ENCODE results near the gene KRT76. TPM values are rescaled to one million over a fixed set of nuclear protein-coding genes. Genes with fewer than 3 reads are reported as not detected.

KRT76 gene
- polyA plus RNA-seq, 1 donor from 2014 or later, result not detected

GRCh38 chr12:52815676-52816588, 38.8 kb upstream of the KRT76 start:
- H3K36me3 Mint-ChIP-seq, result peaks cover 7% of the 10 kb centered on the region
- no peaks in the 10 kb centered on the region for H3K4me1 Mint-ChIP-seq
- no peaks in the 10 kb centered on the region for H3K9me3 Mint-ChIP-seq
- peaks cover 9% of the 10 kb centered on the region for H3K27me3 Mint-ChIP-seq
- no peak overlapping the region for H3K4me3 Mint-ChIP-seq
- H3K27ac Mint-ChIP-seq, result no peak overlapping the region

GRCh38 chr12:52815161-52815560, 38.0 kb upstream of the KRT76 start:
- Mint-ChIP-seq H3K9me3 (no peaks in the 10 kb centered on the region), H3K36me3 (peaks cover 7% of the 10 kb centered on the region), H3K27me3 (peaks cover 9% of the 10 kb centered on the region), H3K27ac (no peak overlapping the region), H3K4me1 (no peaks in the 10 kb centered on the region), H3K4me3 (peak overlapping the region in 1 of 4 donors; percentile 18)

- no peak overlapping the region for H3K27ac Mint-ChIP-seq
- no peak overlapping the region for H3K4me3 Mint-ChIP-seq
- H3K36me3 Mint-ChIP-seq, result peaks cover 7% of the 10 kb centered on the region
- peaks cover 9% of the 10 kb centered on the region for H3K27me3 Mint-ChIP-seq
- no peaks in the 10 kb centered on the region for H3K9me3 Mint-ChIP-seq
- no peaks in the 10 kb centered on the region for H3K4me1 Mint-ChIP-seq
Observed at GRCh38 chr12:52814710-52815155, 37.6 kb upstream of the KRT76 start.

- Mint-ChIP-seq H3K9me3 (no peaks in the 10 kb centered on the region), H3K27ac (no peak within 1 kb of the TSS), H3K36me3 (peaks cover 7% of the 10 kb centered on the region), H3K27me3 (peaks cover 9% of the 10 kb centered on the region), H3K4me3 (no peak within 1 kb of the TSS), H3K4me1 (peaks cover 0 to 2% (median 0%) of the 10 kb centered on the region in 3 donors)
Observed at GRCh38 chr12:52813885-52814709, 37.0 kb upstream of the KRT76 start, which contains the start of gene KRT4. Gene KRT4, minus strand, starts transcription at chr12:52814116. Its CDS starts 58 bp downstream, at chr12:52814058.

GRCh38 chr12:52813203-52813819, 36.2 kb upstream of the KRT76 start:
- Mint-ChIP-seq H3K4me1 (peaks cover 0 to 2% (median 0%) of the 10 kb centered on the region in 3 donors), H3K4me3 (no peak overlapping the region), H3K36me3 (peaks cover 7% of the 10 kb centered on the region), H3K9me3 (no peaks in the 10 kb centered on the region), H3K27ac (no peak overlapping the region), H3K27me3 (peaks cover 11% of the 10 kb centered on the region)

GRCh38 chr12:52812749-52813148, 35.6 kb upstream of the KRT76 start:
- peaks cover 0 to 2% (median 0%) of the 10 kb centered on the region in 3 donors for H3K4me1 Mint-ChIP-seq
- H3K27ac Mint-ChIP-seq, result no peak overlapping the region
- no peak overlapping the region for H3K4me3 Mint-ChIP-seq
- H3K9me3 Mint-ChIP-seq, result no peaks in the 10 kb centered on the region
- peaks cover 8% of the 10 kb centered on the region for H3K27me3 Mint-ChIP-seq
- H3K36me3 Mint-ChIP-seq, result peaks cover 7% of the 10 kb centered on the region

GRCh38 chr12:52812073-52812400, 34.9 kb upstream of the KRT76 start:
- peaks cover 0 to 2% (median 0%) of the 10 kb centered on the region in 3 donors for H3K4me1 Mint-ChIP-seq
- H3K27ac Mint-ChIP-seq, result no peak overlapping the region
- peaks cover 7% of the 10 kb centered on the region for H3K36me3 Mint-ChIP-seq
- no peaks in the 10 kb centered on the region for H3K9me3 Mint-ChIP-seq
- H3K27me3 Mint-ChIP-seq, result peaks cover 3% of the 10 kb centered on the region
- H3K4me3 Mint-ChIP-seq, result no peak overlapping the region

- Mint-ChIP-seq H3K4me3 (no peak overlapping the region), H3K27me3 (peaks cover 3% of the 10 kb centered on the region), H3K27ac (no peak overlapping the region), H3K36me3 (peaks cover 7% of the 10 kb centered on the region), H3K4me1 (peaks cover 0 to 2% (median 0%) of the 10 kb centered on the region in 3 donors), H3K9me3 (no peaks in the 10 kb centered on the region)
Observed at GRCh38 chr12:52811191-52812072, 34.3 kb upstream of the KRT76 start.

GRCh38 chr12:52810554-52810953, 33.4 kb upstream of the KRT76 start:
- Mint-ChIP-seq H3K9me3 (no peaks in the 10 kb centered on the region), H3K27ac (no peak overlapping the region), H3K27me3 (peaks cover 3% of the 10 kb centered on the region), H3K4me3 (no peak overlapping the region), H3K4me1 (peaks cover 0 to 2% (median 0%) of the 10 kb centered on the region in 3 donors), H3K36me3 (peaks cover 6% of the 10 kb centered on the region)

GRCh38 chr12:52809166-52809565, 32.0 kb upstream of the KRT76 start:
- H3K4me1 Mint-ChIP-seq, result peaks cover 0 to 2% (median 0%) of the 10 kb centered on the region in 3 donors
- H3K27me3 Mint-ChIP-seq, result peaks cover 3% of the 10 kb centered on the region
- peaks cover under 1% of the 10 kb centered on the region for H3K36me3 Mint-ChIP-seq
- peak overlapping the region in 1 of 3 donors; percentile 88 for H3K27ac Mint-ChIP-seq
- no peak overlapping the region for H3K4me3 Mint-ChIP-seq
- H3K9me3 Mint-ChIP-seq, result no peaks in the 10 kb centered on the region

- Mint-ChIP-seq H3K4me3 (no peak overlapping the region), H3K27me3 (peaks cover 5% of the 10 kb centered on the region), H3K4me1 (peaks cover 0 to 2% (median 0%) of the 10 kb centered on the region in 3 donors), H3K9me3 (no peaks in the 10 kb centered on the region), H3K36me3 (no peaks in the 10 kb centered on the region), H3K27ac (peak overlapping the region in 1 of 3 donors; percentile 88)
Observed at GRCh38 chr12:52808573-52809160, 31.5 kb upstream of the KRT76 start.

GRCh38 chr12:52807544-52808470, 30.7 kb upstream of the KRT76 start:
- Mint-ChIP-seq H3K4me1 (peaks cover 0 to 2% (median 0%) of the 10 kb centered on the region in 3 donors), H3K36me3 (no peaks in the 10 kb centered on the region), H3K9me3 (no peaks in the 10 kb centered on the region), H3K4me3 (no peak overlapping the region), H3K27me3 (peaks cover 6% of the 10 kb centered on the region), H3K27ac (no peak overlapping the region)

All from IgD-negative memory B cell (primary cell).